SJSA1 (cell line): ENCODE results near the gene CACNA1C. TPM values are rescaled to one million over a fixed set of nuclear protein-coding genes. Genes with fewer than 3 reads are reported as not detected.

ENCODE experiments used
- DNase-seq, 2 experiments: peaks; one replicate each; pipeline ENCODE4 v3.0.0-alpha.2; 2015 to 2020; ENCODE audit warnings: low spot score in 2 of 2, low read depth in 1 of 2
- H3K27ac ChIP-seq: fragments of 250-450 bp; sonication (Bioruptor Pico); 2 replicates; pipeline ENCODE4 v1.5.1; 2020; ENCODE audit warnings: mild to moderate bottlenecking, moderate library complexity
- H3K27me3 ChIP-seq: fragments of 250-450 bp; sonication (Bioruptor Pico); replicated peaks from 2 replicates; pipeline ENCODE4 v1.5.1; 2020; ENCODE audit warnings: mild to moderate bottlenecking, moderate library complexity
- H3K36me3 ChIP-seq: fragments of 250-450 bp; sonication (Bioruptor Pico); 2 replicates; pipeline ENCODE4 v1.5.1; 2020; ENCODE audit warnings: mild to moderate bottlenecking
- H3K4me1 ChIP-seq: fragments of 250-450 bp; sonication (Bioruptor Pico); replicated peaks from 2 replicates; pipeline ENCODE4 v1.6.1; 2021; ENCODE audit warnings: mild to moderate bottlenecking
- H3K4me3 ChIP-seq: fragments of 250-450 bp; sonication (Bioruptor Pico); 2 replicates; pipeline ENCODE4 v1.5.1; 2020; ENCODE audit warnings: mild to moderate bottlenecking
- H3K9me3 ChIP-seq: fragments of 250-450 bp; sonication (Bioruptor Pico); replicated peaks from 2 replicates; pipeline ENCODE4 v1.5.1; 2020; ENCODE audit warnings: mild to moderate bottlenecking
- total RNA-seq: library from RNA; depleted of rRNA; stranded (reverse); fragments of >200 nt; shearing (Covaris generic); gene quantifications from 2 replicates; pipeline ENCODE4 v1.2.3, GENCODE V29; 2014

Gene CACNA1C
- total RNA-seq, 1 experiment from 2014 or later, result 6.1 TPM

DNA sequence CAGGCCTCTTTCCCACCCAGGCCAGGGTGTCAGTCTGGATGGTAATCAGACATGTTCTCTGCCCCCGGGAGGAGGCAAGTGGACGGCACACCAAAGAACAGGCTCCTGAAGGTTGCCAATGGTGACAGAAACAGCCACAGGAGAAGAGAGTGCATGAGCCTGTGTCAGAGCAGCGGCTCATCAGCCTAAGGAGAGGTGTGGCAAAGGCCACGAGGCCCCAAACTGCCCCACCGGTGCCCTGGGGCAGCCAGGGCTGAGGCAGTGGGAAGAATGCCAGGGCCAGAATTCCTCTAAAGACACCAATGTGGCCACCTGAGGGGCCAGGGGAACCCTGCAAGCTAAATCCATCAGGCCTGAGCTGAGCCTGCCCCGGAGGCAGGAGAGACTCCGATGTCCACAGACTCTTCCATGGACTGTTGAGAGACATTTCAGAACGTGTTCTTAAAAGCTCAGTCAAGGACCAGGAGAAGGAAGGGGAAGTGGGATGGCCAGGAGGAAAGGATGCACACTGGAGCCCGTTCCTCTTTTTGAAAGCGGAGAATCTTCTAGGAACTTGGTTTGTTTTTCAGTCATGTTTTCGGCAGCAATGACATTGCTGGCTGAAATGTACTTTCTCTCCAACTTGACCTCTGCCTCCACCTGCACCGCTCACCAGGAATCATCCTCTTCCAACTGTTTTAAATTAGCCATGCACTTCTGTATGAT, 565.7 kb downstream of the CACNA1C start:
- no peaks in the 10 kb centered on the region for H3K27me3 ChIP-seq
- peaks cover 6% of the 10 kb centered on the region for H3K36me3 ChIP-seq
- no peak overlapping the region for H3K27ac ChIP-seq
- H3K4me1 ChIP-seq, result peaks cover 16% of the 10 kb centered on the region
- DNase-seq, result no peak
- no peaks in the 10 kb centered on the region for H3K9me3 ChIP-seq
- H3K4me3 ChIP-seq, result no peak overlapping the region

DNA sequence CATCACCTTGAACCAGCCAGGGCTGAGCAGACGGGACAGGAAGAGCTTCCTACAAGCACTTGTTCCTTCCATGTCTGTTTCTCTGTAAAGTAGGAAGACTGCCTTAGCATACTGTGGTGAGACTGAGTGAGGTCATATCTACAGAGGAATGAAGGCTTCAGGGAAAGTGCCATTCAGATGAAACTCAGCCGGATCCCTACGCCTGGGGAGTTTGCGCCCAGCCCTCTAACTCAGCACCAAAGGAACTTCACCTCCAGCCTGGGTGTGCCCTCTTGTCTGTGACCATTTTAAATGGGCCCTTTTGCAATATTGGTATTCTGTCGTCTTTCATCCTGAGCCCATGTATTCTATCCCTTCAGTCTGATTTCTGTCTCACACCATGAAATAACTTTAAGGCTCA, 566.3 kb downstream of the CACNA1C start:
- DNase-seq, result no peak
- no peaks in the 10 kb centered on the region for H3K9me3 ChIP-seq

DNA sequence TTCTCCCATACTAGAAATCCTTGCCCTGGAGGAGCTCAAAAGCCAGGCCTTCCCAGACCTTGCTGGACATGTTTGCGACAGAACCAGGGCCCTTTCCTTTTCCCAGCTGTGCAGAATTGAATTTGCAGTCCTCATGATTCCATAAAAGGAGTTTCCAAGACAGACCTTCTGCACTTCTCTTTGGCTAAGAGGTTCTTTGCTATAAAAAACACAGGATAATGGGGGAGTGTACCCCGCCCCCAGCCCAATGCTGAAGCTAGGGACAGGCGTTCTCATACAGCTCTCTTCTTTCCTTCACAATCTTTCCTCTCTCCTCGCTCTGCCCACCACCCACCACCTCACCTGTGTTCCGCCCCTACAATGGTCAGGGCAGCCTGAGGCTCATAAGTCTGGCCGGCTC, 569.7 kb downstream of the CACNA1C start:
- no peaks in the 10 kb centered on the region for H3K27me3 ChIP-seq
- DNase-seq, result no peak

More for the DNA sequence above, 566.3 kb downstream of the CACNA1C start:
- H3K4me1 ChIP-seq, result peaks cover 9% of the 10 kb centered on the region
- H3K4me3 ChIP-seq, result no peak overlapping the region
- H3K27ac ChIP-seq, result no peak overlapping the region
- no peaks in the 10 kb centered on the region for H3K27me3 ChIP-seq
- peaks cover 6% of the 10 kb centered on the region for H3K36me3 ChIP-seq

GRCh38 chr12:2623472-2623871, 570.7 kb downstream of the CACNA1C start:
- H3K27me3 ChIP-seq, result no peaks in the 10 kb centered on the region

More for the DNA sequence above, 569.7 kb downstream of the CACNA1C start:
- H3K36me3 ChIP-seq, result peaks cover 6% of the 10 kb centered on the region; the same call in 1 of the 2 replicates
- no peaks in the 10 kb centered on the region for H3K4me1 ChIP-seq
- H3K4me3 ChIP-seq, result no peak overlapping the region
- no peak overlapping the region for H3K27ac ChIP-seq
- no peaks in the 10 kb centered on the region for H3K9me3 ChIP-seq

DNA sequence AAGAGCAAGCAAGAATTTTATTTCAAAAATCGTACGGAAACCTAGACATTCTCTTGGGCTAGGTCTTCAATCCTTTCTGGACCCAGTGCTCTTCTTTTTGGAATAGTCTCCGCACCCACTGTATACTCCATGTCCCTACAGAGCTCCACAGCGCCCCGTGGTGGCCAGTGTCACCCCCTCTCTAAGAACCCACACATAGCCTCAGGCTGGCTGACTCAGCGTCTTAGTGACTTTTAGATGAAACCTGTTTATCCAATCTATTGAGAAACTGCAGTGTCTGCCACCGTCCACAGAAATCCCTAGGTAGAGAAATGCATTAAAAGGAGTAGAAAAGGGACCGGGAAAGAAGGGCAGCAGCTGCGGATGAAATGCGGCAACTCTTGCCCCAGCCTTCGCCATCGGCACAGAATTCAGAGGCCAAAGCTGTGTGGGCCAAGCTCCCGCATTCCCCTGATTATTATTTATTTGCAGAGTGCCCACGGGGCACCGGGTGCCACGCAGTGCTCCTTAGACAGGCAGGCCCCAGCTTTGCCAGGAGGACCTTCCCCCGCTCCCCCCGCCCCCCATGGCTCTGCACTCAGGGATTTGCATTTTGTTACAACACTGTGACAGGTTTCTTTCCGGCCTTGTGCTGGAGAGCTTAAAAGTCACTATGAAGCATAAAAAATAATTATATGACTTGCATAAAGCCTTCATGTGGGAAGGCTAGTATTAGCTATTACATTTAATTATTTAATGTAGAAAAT, 571.9 kb downstream of the CACNA1C start:
- Histone ChIP-seq H3K27me3 (no peaks in the 10 kb centered on the region), H3K27ac (no peak overlapping the region), H3K36me3 (no peaks in the 10 kb centered on the region), H3K4me3 (no peak overlapping the region), H3K9me3 (no peaks in the 10 kb centered on the region), H3K4me1 (no peaks in the 10 kb centered on the region)
- DNase-seq, result peak; percentile 35 to 69

More at GRCh38 chr12:2623472-2623871, 570.7 kb downstream of the CACNA1C start:
- DNase-seq, result no peak
- Histone ChIP-seq H3K9me3 (no peaks in the 10 kb centered on the region), H3K27ac (no peak overlapping the region), H3K4me3 (no peak overlapping the region), H3K36me3 (peaks cover 6% of the 10 kb centered on the region; the same call in 1 of the 2 replicates), H3K4me1 (no peaks in the 10 kb centered on the region)

GRCh38 chr12:2625289-2625612, 572.5 kb downstream of the CACNA1C start:
- Histone ChIP-seq H3K4me1 (no peaks in the 10 kb centered on the region), H3K36me3 (no peaks in the 10 kb centered on the region), H3K4me3 (no peak overlapping the region), H3K27ac (no peak overlapping the region), H3K9me3 (no peaks in the 10 kb centered on the region), H3K27me3 (no peaks in the 10 kb centered on the region)
- DNase-seq, result no peak

- H3K27ac ChIP-seq, result no peak overlapping the region
Measured at GRCh38 chr12:2627076-2627834, 574.5 kb downstream of the CACNA1C start.

DNA sequence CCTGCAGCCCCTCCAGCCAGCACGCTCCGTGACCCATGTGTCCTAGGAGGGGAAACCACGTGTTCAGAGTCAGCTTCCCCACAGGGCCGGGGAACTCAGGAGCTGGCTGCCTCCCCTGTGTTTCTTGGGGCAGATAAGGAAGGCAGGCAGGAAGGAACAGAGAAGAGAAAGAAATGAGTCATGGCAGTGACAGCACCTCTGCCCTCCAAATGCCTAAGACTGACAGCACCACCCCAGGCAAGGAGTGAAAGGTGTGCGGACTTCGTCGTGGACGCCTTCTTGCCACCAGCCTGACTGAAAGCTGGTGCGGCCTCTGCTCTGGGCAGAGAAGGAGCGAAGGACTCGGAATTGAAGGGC, 575.0 kb downstream of the CACNA1C start:
- H3K36me3 ChIP-seq, result no peaks in the 10 kb centered on the region
- no peak for DNase-seq
- no peak overlapping the region for H3K4me3 ChIP-seq
- H3K9me3 ChIP-seq, result no peaks in the 10 kb centered on the region
- H3K4me1 ChIP-seq, result no peaks in the 10 kb centered on the region
- no peak overlapping the region for H3K27ac ChIP-seq
- no peaks in the 10 kb centered on the region for H3K27me3 ChIP-seq

More at GRCh38 chr12:2627076-2627834, 574.5 kb downstream of the CACNA1C start:
- no peaks in the 10 kb centered on the region for H3K4me1 ChIP-seq
- H3K9me3 ChIP-seq, result no peaks in the 10 kb centered on the region
- DNase-seq, result no peak
- H3K36me3 ChIP-seq, result no peaks in the 10 kb centered on the region
- no peaks in the 10 kb centered on the region for H3K27me3 ChIP-seq
- H3K4me3 ChIP-seq, result no peak overlapping the region

- no peaks in the 10 kb centered on the region for H3K36me3 ChIP-seq
- no peaks in the 10 kb centered on the region for H3K27me3 ChIP-seq
- DNase-seq, result no peak
- no peak overlapping the region for H3K27ac ChIP-seq
- H3K4me3 ChIP-seq, result no peak overlapping the region
- H3K9me3 ChIP-seq, result no peaks in the 10 kb centered on the region
- H3K4me1 ChIP-seq, result no peaks in the 10 kb centered on the region
Measured at GRCh38 chr12:2628401-2628800, 575.6 kb downstream of the CACNA1C start.

DNA sequence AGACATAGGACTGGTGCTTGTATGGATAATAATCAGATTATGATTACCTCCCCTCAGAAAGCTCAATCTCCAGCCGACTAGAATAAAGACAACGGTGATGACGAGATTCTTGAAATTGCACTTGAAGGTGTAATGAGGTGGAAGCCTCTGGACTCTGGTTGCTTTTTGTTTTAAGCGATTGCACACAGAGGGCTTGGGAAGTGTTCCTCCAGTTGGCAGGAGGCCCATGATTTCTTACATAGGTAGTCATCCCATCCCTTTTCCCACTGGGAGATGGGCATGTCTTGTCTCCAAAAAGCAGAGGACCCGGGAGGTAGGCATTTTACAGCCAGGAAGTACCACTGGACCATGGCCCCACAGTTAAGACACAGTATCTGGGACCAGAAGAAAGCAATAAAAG, 576.3 kb downstream of the CACNA1C start:
- Histone ChIP-seq H3K27ac (no peak overlapping the region), H3K36me3 (no peaks in the 10 kb centered on the region), H3K27me3 (no peaks in the 10 kb centered on the region), H3K9me3 (no peaks in the 10 kb centered on the region), H3K4me3 (no peak overlapping the region), H3K4me1 (no peaks in the 10 kb centered on the region)
- no peak for DNase-seq

DNA sequence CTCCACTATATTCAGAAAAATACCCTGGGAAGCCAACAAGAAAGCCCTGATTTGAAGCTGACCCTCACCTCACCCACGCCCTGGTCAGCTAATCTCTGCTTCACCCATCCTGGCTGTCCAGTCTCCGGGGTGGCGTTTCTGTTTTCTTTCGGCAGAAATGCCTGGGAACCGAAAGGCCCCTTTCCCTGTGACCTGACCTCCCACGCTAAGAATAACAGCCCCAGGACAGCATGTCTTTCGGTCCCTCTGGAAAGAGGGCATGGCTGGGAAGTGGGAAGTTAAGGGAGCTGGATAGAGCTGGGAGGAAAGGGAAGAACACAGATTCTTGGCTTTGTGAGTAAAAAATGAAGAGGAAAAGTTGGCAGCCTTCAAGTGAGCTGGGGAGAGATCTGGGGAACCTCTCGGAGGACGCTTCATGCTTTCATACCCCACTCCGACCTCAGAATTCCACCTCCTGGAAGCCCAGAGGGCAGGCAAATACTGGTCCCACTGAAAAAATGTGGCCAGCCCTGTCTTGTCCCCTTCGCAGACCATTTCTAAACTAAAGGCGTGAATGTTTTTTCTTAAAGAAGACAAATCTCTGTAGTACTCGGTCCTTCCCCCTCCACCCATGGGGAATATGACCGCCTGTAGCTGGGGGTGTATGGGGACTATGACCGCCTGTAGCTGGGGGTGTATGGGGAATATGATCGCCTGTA, 579.0 kb downstream of the CACNA1C start:
- H3K27me3 ChIP-seq, result no peaks in the 10 kb centered on the region
- H3K36me3 ChIP-seq, result no peaks in the 10 kb centered on the region
- no peaks in the 10 kb centered on the region for H3K9me3 ChIP-seq
- no peak for DNase-seq
- no peaks in the 10 kb centered on the region for H3K4me1 ChIP-seq
- H3K4me3 ChIP-seq, result no peak overlapping the region
- H3K27ac ChIP-seq, result no peak overlapping the region

GRCh38 chr12:2633176-2633824, 580.5 kb downstream of the CACNA1C start:
- Histone ChIP-seq H3K36me3 (no peaks in the 10 kb centered on the region), H3K9me3 (no peaks in the 10 kb centered on the region), H3K27ac (no peak overlapping the region), H3K27me3 (no peaks in the 10 kb centered on the region), H3K4me1 (no peaks in the 10 kb centered on the region), H3K4me3 (no peak overlapping the region)
- no peak for DNase-seq

GRCh38 chr12:2633825-2634200, 581.0 kb downstream of the CACNA1C start:
- Histone ChIP-seq H3K27me3 (no peaks in the 10 kb centered on the region), H3K4me3 (no peak overlapping the region), H3K36me3 (no peaks in the 10 kb centered on the region), H3K4me1 (no peaks in the 10 kb centered on the region), H3K27ac (no peak overlapping the region), H3K9me3 (no peaks in the 10 kb centered on the region)
- no peak for DNase-seq
